GM23248 (cell line): ENCODE results near the gene MDM1. TPM values are rescaled to one million over a fixed set of nuclear protein-coding genes. Genes with fewer than 3 reads are reported as not detected.

ENCODE experiments used
- DNase-seq: peaks from one replicate; pipeline ENCODE4 v3.0.0-alpha.2; 2015
- H2AFZ ChIP-seq: fragments of 200-600 bp; sonication (generic); 2 replicates; pipeline ENCODE4 v1.6.1; 2016; ENCODE audit warnings: antibody characterized with exemption
- H3F3A ChIP-seq: fragments of 200-600 bp; sonication (generic); 2 replicates; pipeline ENCODE4 v1.6.1; 2016; ENCODE audit warnings: mild to moderate bottlenecking, antibody characterized with exemption, mixed run types; ENCODE audit not compliant: insufficient read depth
- H3K27ac ChIP-seq: fragments of 200-600 bp; sonication (generic); 2 replicates; pipeline ENCODE4 v1.5.1; 2016; ENCODE audit warnings: mild to moderate bottlenecking
- H3K27me3 ChIP-seq: fragments of 200-600 bp; sonication (generic); replicated peaks from 2 replicates; pipeline ENCODE4 v1.6.1; 2016; ENCODE audit warnings: mild to moderate bottlenecking; ENCODE audit not compliant: insufficient read depth
- H3K36me3 ChIP-seq: fragments of 200-600 bp; sonication (generic); 2 replicates; pipeline ENCODE4 v1.6.1; 2016; ENCODE audit warnings: low read depth, mild to moderate bottlenecking
- H3K4me1 ChIP-seq: fragments of 200-600 bp; sonication (generic); 2 replicates; pipeline ENCODE4 v1.6.1; 2016; ENCODE audit warnings: mild to moderate bottlenecking; ENCODE audit not compliant: insufficient read depth
- H3K4me2 ChIP-seq: fragments of 200-600 bp; sonication (generic); one replicate; pipeline ENCODE4 v1.6.1; 2016; ENCODE audit warnings: mild to moderate bottlenecking; ENCODE audit not compliant: unreplicated experiment
- H3K4me3 ChIP-seq: fragments of 200-600 bp; sonication (generic); 2 replicates; pipeline ENCODE4 v1.5.1; 2016; ENCODE audit warnings: mild to moderate bottlenecking
- H3K79me2 ChIP-seq: fragments of 200-600 bp; sonication (generic); 2 replicates; pipeline ENCODE4 v1.6.1; 2016; ENCODE audit warnings: mild to moderate bottlenecking; ENCODE audit not compliant: insufficient read depth
- H3K9ac ChIP-seq: fragments of 200-600 bp; sonication (generic); 2 replicates; pipeline ENCODE4 v1.6.1; 2016; ENCODE audit warnings: mild to moderate bottlenecking
- H3K9me2 ChIP-seq: fragments of 200-600 bp; sonication (generic); 2 replicates; pipeline ENCODE4 v1.6.1; 2016; ENCODE audit warnings: mixed run types, mild to moderate bottlenecking, moderate library complexity; ENCODE audit not compliant: insufficient read depth
- H3K9me3 ChIP-seq: fragments of 200-600 bp; sonication (generic); one replicate; pipeline ENCODE4 v1.6.1; 2017; ENCODE audit warnings: low read depth
- H4K20me1 ChIP-seq: fragments of 200-600 bp; sonication (generic); 2 replicates; pipeline ENCODE4 v1.6.0; 2016; ENCODE audit not compliant: insufficient read depth
- EZH2 ChIP-seq: fragments of 200-600 bp; sonication (generic); IDR thresholded peaks from 2 replicates; pipeline ENCODE4 v1.6.1; 2018; ENCODE audit warnings: antibody characterized with exemption, mild to moderate bottlenecking; ENCODE audit not compliant: insufficient read depth, poor library complexity, severe bottlenecking
- EZH2phosphoT487 ChIP-seq: fragments of 200-600 bp; sonication (generic); IDR thresholded peaks from 2 replicates; pipeline ENCODE4 v1.6.1; 2018; ENCODE audit warnings: antibody characterized with exemption, moderate library complexity, mild to moderate bottlenecking, low read depth; ENCODE audit not compliant: insufficient read depth
- WGBS, 2 experiments: methylation state at CpG; one replicate each; pipeline ENCODE4 v1.1.6; 2015 to 2017; ENCODE audit warnings: low lambda C conversion rate in 2 of 2, low coverage in 1 of 2; ENCODE audit errors: missing lambda C conversion rate in 2 of 2; 5-methylcytosine and 5-hydroxymethylcytosine counted together
- in situ Hi-C: fragments of 300-500 bp; cut with MboI; formaldehyde crosslinking; loops from 2 replicates; pipeline ENCODE4 v1.15.0; 2020
- polyA plus RNA-seq: library from polyadenylated mRNA; unstranded; fragments of >200 nt; fragmentation: Nextera tagmentation; extraction: Ambion mirVana; gene quantifications from 2 replicates; pipeline ENCODE4 v1.2.1, GENCODE V29; 2016
- total RNA-seq: library from RNA; depleted of rRNA; stranded (reverse); fragments of >200 nt; shearing (Covaris generic); gene quantifications from 2 replicates; pipeline ENCODE4 v1.2.3, GENCODE V29; 2014

Gene MDM1
- total and polyA plus RNA-seq, 2 experiments from 2014 or later, result 7.3 to 9.9 TPM

GRCh38 chr12:68279227-68280054 is 52.7 kb downstream of the MDM1 start:
- no peaks in the 10 kb centered on the region for H3K27me3 ChIP-seq
- TF ChIP-seq EZH2 (no peak), EZH2phosphoT487 (no peak)
- 88% methylated on average over 5 of the region's 5 CpGs for WGBS, 2 experiments
- no peaks in the 10 kb centered on the region for H4K20me1 ChIP-seq
- no peaks in the 10 kb centered on the region for H3K9me3 ChIP-seq
- H3K9ac ChIP-seq, result no peak overlapping the region
- no peaks in the 10 kb centered on the region; the same call in 1 of the 2 replicates for H3K4me1 ChIP-seq
- no peak for DNase-seq
- H3K36me3 ChIP-seq, result no peaks in the 10 kb centered on the region
- no peaks in the 10 kb centered on the region for H3F3A ChIP-seq
- H2AFZ ChIP-seq, result no peak overlapping the region
- no peak overlapping the region for H3K4me2 ChIP-seq
- no peak overlapping the region for H3K27ac ChIP-seq
- in situ Hi-C loops, result no loop called here
- H3K79me2 ChIP-seq, result no peaks in the 10 kb centered on the region
- H3K9me2 ChIP-seq, result no peaks in the 10 kb centered on the region
- no peak overlapping the region for H3K4me3 ChIP-seq

GRCh38 chr12:68276402-68276930 is 55.7 kb downstream of the MDM1 start:
- no peaks in the 10 kb centered on the region for H4K20me1 ChIP-seq
- DNase-seq, result no peak
- TF ChIP-seq EZH2phosphoT487, result no peak
- TF ChIP-seq EZH2, result no peak
- H3F3A ChIP-seq, result no peaks in the 10 kb centered on the region
- H3K4me2 ChIP-seq, result no peak overlapping the region
- H3K9me2 ChIP-seq, result no peaks in the 10 kb centered on the region
- in situ Hi-C loops, result no loop called here
- 66 to 69% methylated on average over 6 of the region's 6 CpGs for WGBS, 2 experiments
- no peaks in the 10 kb centered on the region for H3K79me2 ChIP-seq
- no peak overlapping the region for H3K27ac ChIP-seq
- no peak overlapping the region for H2AFZ ChIP-seq
- no peaks in the 10 kb centered on the region for H3K27me3 ChIP-seq
- H3K9ac ChIP-seq, result no peak overlapping the region
- H3K36me3 ChIP-seq, result no peaks in the 10 kb centered on the region
- H3K4me1 ChIP-seq, result peaks cover 4% of the 10 kb centered on the region
- H3K9me3 ChIP-seq, result no peaks in the 10 kb centered on the region
- no peak overlapping the region for H3K4me3 ChIP-seq

GRCh38 chr12:68272732-68273131 is 59.4 kb downstream of the MDM1 start:
- Histone ChIP-seq H3K9me3 (no peaks in the 10 kb centered on the region), H3K4me3 (no peak overlapping the region), H3K27ac (no peak overlapping the region), H3K9ac (no peak overlapping the region), H3K79me2 (no peaks in the 10 kb centered on the region), H4K20me1 (no peaks in the 10 kb centered on the region), H3K4me1 (peaks cover 23% of the 10 kb centered on the region), H3K4me2 (no peak overlapping the region), H2AFZ (no peak overlapping the region), H3F3A (no peaks in the 10 kb centered on the region), H3K27me3 (no peaks in the 10 kb centered on the region), H3K9me2 (no peaks in the 10 kb centered on the region), H3K36me3 (no peaks in the 10 kb centered on the region)
- no peak for DNase-seq
- TF ChIP-seq EZH2 (no peak), EZH2phosphoT487 (no peak)
- in situ Hi-C loops, result no loop called here

GRCh38 chr12:68271346-68271745 is 60.8 kb downstream of the MDM1 start:
- no peaks in the 10 kb centered on the region for H4K20me1 ChIP-seq

More at GRCh38 chr12:68271346-68271745, 60.8 kb downstream of the MDM1 start:
- peak; percentile 35 for DNase-seq
- 57 to 59% methylated on average over 8 of the region's 8 CpGs for WGBS, 2 experiments
- H3K9me2 ChIP-seq, result no peaks in the 10 kb centered on the region
- peaks cover 36% of the 10 kb centered on the region for H3K4me1 ChIP-seq
- H3K79me2 ChIP-seq, result no peaks in the 10 kb centered on the region
- no peaks in the 10 kb centered on the region for H3K27me3 ChIP-seq
- peaks cover 5% of the 10 kb centered on the region; the same call in 1 of the 2 replicates for H3F3A ChIP-seq
- H3K9me3 ChIP-seq, result no peaks in the 10 kb centered on the region
- no peak overlapping the region for H3K9ac ChIP-seq
- H2AFZ ChIP-seq, result peak overlapping the region; percentile 54
- H3K36me3 ChIP-seq, result no peaks in the 10 kb centered on the region
- in situ Hi-C loops, result no loop called here
- no peak overlapping the region for H3K4me3 ChIP-seq
- H3K27ac ChIP-seq, result no peak overlapping the region
- H3K4me2 ChIP-seq, result no peak overlapping the region
- TF ChIP-seq EZH2phosphoT487 (no peak), EZH2 (no peak)
